Ishikawa (cell line): ENCODE data around the gene GABPB1.

Experiments
- EP300 ChIP-seq: IDR thresholded peaks from 2 replicates; pipeline ENCODE4 v1.6.1; 2012; ENCODE audit warnings: borderline replicate concordance
- FOXM1 ChIP-seq: IDR thresholded peaks from 2 replicates; pipeline ENCODE4 v1.6.1; 2012; ENCODE audit warnings: low read depth, borderline replicate concordance
- NFIC ChIP-seq: IDR thresholded peaks from 2 replicates; pipeline ENCODE4 v1.6.1; 2012
- RAD21 ChIP-seq: IDR thresholded peaks from 2 replicates; pipeline ENCODE4 v1.6.1; 2012; ENCODE audit warnings: low read depth
- TAF1 ChIP-seq: IDR thresholded peaks from 2 replicates; pipeline ENCODE4 v1.6.1; 2012; ENCODE audit warnings: low read depth, mild to moderate bottlenecking
- TEAD4 ChIP-seq: IDR thresholded peaks from 2 replicates; pipeline ENCODE4 v1.6.1; 2012
- TF ChIP-seq, protein P1 (sequence below): IDR thresholded peaks from 2 replicates; pipeline ENCODE4 v1.6.1; 2012; ENCODE audit warnings: low read depth, mild to moderate bottlenecking
- TF ChIP-seq, protein P2 (sequence below): IDR thresholded peaks from 2 replicates; pipeline ENCODE4 v1.6.1; 2012

DNA sequence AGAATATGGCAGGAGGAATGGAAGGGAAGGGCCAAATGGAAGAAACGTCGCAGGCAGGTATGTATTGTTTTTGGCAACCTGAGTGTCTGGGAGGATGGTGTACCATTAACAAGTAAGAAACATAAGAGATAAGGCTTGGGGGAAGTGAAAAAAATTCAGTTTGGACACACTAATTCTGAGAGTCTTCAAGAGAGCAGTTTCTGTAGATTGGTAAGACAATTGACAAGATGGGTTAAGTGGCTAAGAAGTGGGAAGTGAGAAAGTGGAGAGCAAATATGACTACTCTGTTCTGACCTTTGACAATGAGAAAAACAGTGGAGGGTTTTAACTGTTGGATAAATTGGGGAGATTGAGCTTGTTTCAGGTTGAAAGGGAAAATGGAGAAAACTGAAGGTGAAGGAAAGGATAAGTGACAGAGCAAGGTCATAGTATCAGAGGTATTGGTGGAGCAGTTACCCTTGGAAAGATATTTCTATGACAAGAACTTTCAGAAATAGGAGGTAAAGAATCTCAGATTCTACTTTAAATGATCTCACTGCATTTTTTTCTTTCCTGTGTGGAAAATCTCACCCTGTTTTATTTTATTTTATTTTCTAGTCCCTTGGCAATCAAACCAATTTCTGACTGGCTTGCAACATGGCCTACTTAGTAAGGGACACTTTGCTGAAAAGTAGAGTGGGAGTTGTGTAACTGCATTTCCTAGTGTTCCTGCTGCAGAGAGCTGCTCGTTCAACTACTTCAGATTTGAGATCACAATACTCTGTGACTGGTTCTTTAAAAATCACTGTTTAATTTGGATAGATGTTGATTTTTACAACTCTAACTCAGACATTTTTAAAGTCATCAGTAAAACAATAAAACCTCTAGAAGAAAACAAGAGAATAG, 23.1 kb upstream of the GABPB1 start:
- no peak for TF ChIP-seq RAD21
- no peak for TF ChIP-seq EP300
- TF ChIP-seq, protein P1, sequence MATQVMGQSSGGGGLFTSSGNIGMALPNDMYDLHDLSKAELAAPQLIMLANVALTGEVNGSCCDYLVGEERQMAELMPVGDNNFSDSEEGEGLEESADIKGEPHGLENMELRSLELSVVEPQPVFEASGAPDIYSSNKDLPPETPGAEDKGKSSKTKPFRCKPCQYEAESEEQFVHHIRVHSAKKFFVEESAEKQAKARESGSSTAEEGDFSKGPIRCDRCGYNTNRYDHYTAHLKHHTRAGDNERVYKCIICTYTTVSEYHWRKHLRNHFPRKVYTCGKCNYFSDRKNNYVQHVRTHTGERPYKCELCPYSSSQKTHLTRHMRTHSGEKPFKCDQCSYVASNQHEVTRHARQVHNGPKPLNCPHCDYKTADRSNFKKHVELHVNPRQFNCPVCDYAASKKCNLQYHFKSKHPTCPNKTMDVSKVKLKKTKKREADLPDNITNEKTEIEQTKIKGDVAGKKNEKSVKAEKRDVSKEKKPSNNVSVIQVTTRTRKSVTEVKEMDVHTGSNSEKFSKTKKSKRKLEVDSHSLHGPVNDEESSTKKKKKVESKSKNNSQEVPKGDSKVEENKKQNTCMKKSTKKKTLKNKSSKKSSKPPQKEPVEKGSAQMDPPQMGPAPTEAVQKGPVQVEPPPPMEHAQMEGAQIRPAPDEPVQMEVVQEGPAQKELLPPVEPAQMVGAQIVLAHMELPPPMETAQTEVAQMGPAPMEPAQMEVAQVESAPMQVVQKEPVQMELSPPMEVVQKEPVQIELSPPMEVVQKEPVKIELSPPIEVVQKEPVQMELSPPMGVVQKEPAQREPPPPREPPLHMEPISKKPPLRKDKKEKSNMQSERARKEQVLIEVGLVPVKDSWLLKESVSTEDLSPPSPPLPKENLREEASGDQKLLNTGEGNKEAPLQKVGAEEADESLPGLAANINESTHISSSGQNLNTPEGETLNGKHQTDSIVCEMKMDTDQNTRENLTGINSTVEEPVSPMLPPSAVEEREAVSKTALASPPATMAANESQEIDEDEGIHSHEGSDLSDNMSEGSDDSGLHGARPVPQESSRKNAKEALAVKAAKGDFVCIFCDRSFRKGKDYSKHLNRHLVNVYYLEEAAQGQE, result no peak
- no peak for TF ChIP-seq FOXM1
- TF ChIP-seq TEAD4, result no peak
- TF ChIP-seq TAF1, result no peak
- no peak for TF ChIP-seq NFIC
- TF ChIP-seq, protein P2, sequence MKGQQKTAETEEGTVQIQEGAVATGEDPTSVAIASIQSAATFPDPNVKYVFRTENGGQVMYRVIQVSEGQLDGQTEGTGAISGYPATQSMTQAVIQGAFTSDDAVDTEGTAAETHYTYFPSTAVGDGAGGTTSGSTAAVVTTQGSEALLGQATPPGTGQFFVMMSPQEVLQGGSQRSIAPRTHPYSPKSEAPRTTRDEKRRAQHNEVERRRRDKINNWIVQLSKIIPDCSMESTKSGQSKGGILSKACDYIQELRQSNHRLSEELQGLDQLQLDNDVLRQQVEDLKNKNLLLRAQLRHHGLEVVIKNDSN, result no peak
